Prostate gland (tissue), 2 donors: ENCODE data around the gene NAALADL1.
"Not testable (repeated sequence)": the region's sequence is repeated elsewhere in the genome, so short reads cannot be mapped to it uniquely, and the experiment has no call there.

Experiments used
- CTCF ChIP-seq, 4 experiments: fragments of 200-600 bp in 2 of 4; fragments of 450-650 bp in 2 of 4; sonication (generic) in 2 of 4; IDR thresholded peaks; 1 replicate in 3 of 4; 2 replicates in 1 of 4; pipeline ENCODE4 v1.5.1; 2016 to 2019; ENCODE audit warnings: antibody characterized with exemption in 4 of 4, mild to moderate bottlenecking in 2 of 4, moderate library complexity in 2 of 4
- POLR2AphosphoS5 ChIP-seq: sonication (generic); formaldehyde crosslinking; IDR thresholded peaks from one replicate; pipeline ENCODE4 v1.6.1; 2017; ENCODE audit warnings: antibody characterized with exemption

GRCh38 chr11:65023502-65023901 lies 34.9 kb downstream of the NAALADL1 start:
- not testable (repeated sequence) for TF ChIP-seq POLR2AphosphoS5; CTCF (IDR thresholded peaks at IDR 0.05)
